Measurements from ENCODE around the gene OPALIN.

DNA sequence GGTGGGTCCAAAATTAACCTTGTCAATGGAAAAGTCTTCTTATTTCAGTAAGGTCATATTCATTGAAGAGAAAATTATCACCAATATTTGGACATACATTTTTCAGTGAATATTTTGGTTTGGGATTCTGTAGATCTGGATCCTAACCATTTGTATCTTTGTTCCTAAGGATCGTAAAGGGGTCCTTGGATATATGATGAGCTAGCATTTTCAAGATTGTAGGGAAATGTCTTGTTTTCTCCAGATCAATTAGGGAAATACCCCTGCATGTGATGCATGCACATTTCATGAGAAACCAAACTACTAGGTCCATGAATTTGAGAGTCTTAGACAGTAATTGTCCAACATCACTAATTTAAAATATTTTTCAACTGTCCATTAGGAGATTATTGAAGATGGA, 36.5 kb downstream of the OPALIN start:
- no peak for TF ChIP-seq EZH2 (IDR thresholded peaks at IDR 0.05)
- TF ChIP-seq POLR2AphosphoS5 (IDR thresholded peaks at IDR 0.05; ENCODE audit: borderline replicate concordance, low read depth, low read length) = no peak

Measured in SK-N-MC (cell line).